Mammary epithelial cell (primary cell): Measurements from ENCODE around the gene SH3TC1.

Experiments used
- CTCF ChIP-seq, 2 donors: IDR thresholded peaks in 1 of 2; conservative IDR thresholded peaks in 1 of 2; 2 replicates each; pipeline ENCODE4 v1.5.1; 2011 to 2012; ENCODE audit warnings: inconsistent platforms in 2 of 2, low read length in 2 of 2, mild to moderate bottlenecking in 2 of 2, control low read depth in 1 of 2, low read depth in 1 of 2; ENCODE audit not compliant: insufficient read depth in 1 of 2; ENCODE audit errors: extremely low read depth in 1 of 2
- EZH2 ChIP-seq: IDR thresholded peaks from 2 replicates; pipeline ENCODE4 v1.6.1; 2012; ENCODE audit warnings: low read length, inconsistent platforms, borderline replicate concordance

DNA sequence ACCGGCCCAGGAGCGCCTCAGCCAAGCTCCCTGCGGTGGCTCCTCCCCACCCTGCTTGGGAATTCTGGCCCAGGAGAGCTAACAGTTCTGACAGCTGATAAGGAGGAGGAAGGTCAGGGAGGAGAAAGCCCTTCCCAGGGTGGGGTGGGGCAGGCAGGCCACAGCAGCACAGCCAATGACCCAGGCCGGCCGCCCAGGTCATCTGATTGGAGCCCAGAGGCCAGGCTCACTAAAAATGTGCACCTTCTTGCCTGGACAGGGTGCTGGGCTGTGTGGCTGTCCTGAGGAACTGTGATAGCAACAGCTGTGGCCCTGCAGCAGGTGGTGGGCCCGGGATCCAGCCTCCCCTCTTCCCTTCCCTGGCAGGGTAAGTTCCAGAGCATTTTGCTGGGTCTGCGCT is 17.2 kb upstream of the SH3TC1 start:
- no peak for TF ChIP-seq CTCF (conservative IDR thresholded peaks at IDR 0.05 in 1 of 2, IDR thresholded peaks at IDR 0.05 in 1 of 2; ENCODE audit: extremely low read depth in 1 of 2, insufficient read depth in 1 of 2, low read depth in 1 of 2, low read length in 2 of 2)
- TF ChIP-seq EZH2 = no peak
